ENCODE data around the gene ZBTB17.

GRCh38 chr1:15969321-15969880 lies 6.5 kb downstream of the ZBTB17 start:
- TF ChIP-seq ZBTB7A (IDR thresholded peaks at IDR 0.05; ENCODE audit: low read depth) (no peak), CREB1 (IDR thresholded peaks at IDR 0.05; ENCODE audit: low read depth) (no peak)

All from Ishikawa (cell line).